HL-60/S4 (cell line): ENCODE data around the gene SCARF2.

Experiments
- in situ Hi-C: fragments of 300-500 bp; cut with MboI; formaldehyde crosslinking; loops from 2 replicates; pipeline ENCODE4 v1.14.3; 2022; ENCODE audit warnings: low sequenced_read_pairs

The SCARF2 gene

GRCh38 chr22:20430101-20430719 lies 7.4 kb downstream of the SCARF2 start:
- in situ Hi-C loops = no loop called here

GRCh38 chr22:20429254-20430100 lies 8.1 kb downstream of the SCARF2 start:
- in situ Hi-C loops = no loop called here

- in situ Hi-C loops = no loop called here
These were observed 8.9 kb downstream of the SCARF2 start for GRCh38 chr22:20428496-20429253.

GRCh38 chr22:20427945-20428417 lies 9.6 kb downstream of the SCARF2 start:
- in situ Hi-C loops = no loop called here

- in situ Hi-C loops = no loop called here
These were observed 10.3 kb downstream of the SCARF2 start for GRCh38 chr22:20427104-20427944.

- in situ Hi-C loops = no loop called here
These were observed 11.4 kb downstream of the SCARF2 start for GRCh38 chr22:20426259-20426615.

- in situ Hi-C loops = no loop called here
These were observed 11.9 kb downstream of the SCARF2 start for GRCh38 chr22:20425566-20426258.

GRCh38 chr22:20424932-20425565 lies 12.6 kb downstream of the SCARF2 start:
- in situ Hi-C loops = loop anchor here (25.0 kb wide), 1 partner anchor 287 kb away; no protein-coding TSS in a partner anchor

GRCh38 chr22:20424568-20424931 lies 13.1 kb downstream of the SCARF2 start:
- in situ Hi-C loops = loop anchor here (25.0 kb wide), 1 partner anchor 288 kb away; no protein-coding TSS in a partner anchor

GRCh38 chr22:20423906-20424551 lies 13.6 kb downstream of the SCARF2 start:
- in situ Hi-C loops = loop anchor here (25.0 kb wide), 1 partner anchor 288 kb away; no protein-coding TSS in a partner anchor

- in situ Hi-C loops = loop anchor here (25.0 kb wide), 1 partner anchor 289 kb away; no protein-coding TSS in a partner anchor
These were observed 14.4 kb downstream of the SCARF2 start for GRCh38 chr22:20423008-20423905.

- in situ Hi-C loops = loop anchor here (25.0 kb wide), 1 partner anchor 290 kb away; no protein-coding TSS in a partner anchor
These were observed 15.2 kb downstream of the SCARF2 start for GRCh38 chr22:20422271-20423007.

GRCh38 chr22:20421507-20421874 lies 16.1 kb downstream of the SCARF2 start:
- in situ Hi-C loops = loop anchor here (25.0 kb wide), 1 partner anchor 291 kb away; no protein-coding TSS in a partner anchor

- in situ Hi-C loops = loop anchor here (25.0 kb wide), 1 partner anchor 292 kb away; no protein-coding TSS in a partner anchor
These were observed 17.3 kb downstream of the SCARF2 start for GRCh38 chr22:20420157-20420842.

- in situ Hi-C loops = loop anchor here (25.0 kb wide), 1 partner anchor 293 kb away; no protein-coding TSS in a partner anchor
These were observed 18.0 kb downstream of the SCARF2 start for GRCh38 chr22:20419664-20419951.

- in situ Hi-C loops = loop anchor here (25.0 kb wide), 1 partner anchor 294 kb away; no protein-coding TSS in a partner anchor
These were observed 19.3 kb downstream of the SCARF2 start for GRCh38 chr22:20418211-20418788.
